ENCODE measurements around the gene SBNO1.
"Not testable (repeated sequence)": the region's sequence is repeated elsewhere in the genome, so short reads cannot be mapped to it uniquely, and the experiment has no call there.

SBNO1 gene

GRCh38 chr12:123337070-123337469 is 27.6 kb downstream of the SBNO1 start:
- DNase-seq: no peak

- DNase-seq: no peak
Measured at GRCh38 chr12:123336530-123336929, 28.1 kb downstream of the SBNO1 start.

GRCh38 chr12:123335490-123335889 is 29.2 kb downstream of the SBNO1 start:
- no peak for DNase-seq

- DNase-seq: no peak
Measured at GRCh38 chr12:123329799-123330198, 34.8 kb downstream of the SBNO1 start.

- DNase-seq: no peak
Measured at GRCh38 chr12:123319826-123320225, 44.8 kb downstream of the SBNO1 start.

GRCh38 chr12:123319273-123319672 is 45.4 kb downstream of the SBNO1 start:
- DNase-seq: no peak

GRCh38 chr12:123313046-123313445 is 51.6 kb downstream of the SBNO1 start:
- not testable (repeated sequence) for DNase-seq

GRCh38 chr12:123306200-123306599 is 58.4 kb downstream of the SBNO1 start:
- no peak for DNase-seq

- no peak for DNase-seq
Measured at GRCh38 chr12:123305136-123305535, 59.5 kb downstream of the SBNO1 start.

GRCh38 chr12:123293178-123293760 is 71.4 kb downstream of the SBNO1 start:
- DNase-seq: no peak

GRCh38 chr12:123289911-123290310 is 74.7 kb downstream of the SBNO1 start:
- no peak for DNase-seq

- no peak for DNase-seq
Measured at GRCh38 chr12:123288751-123289346, 75.8 kb downstream of the SBNO1 start.

- DNase-seq: no peak
Measured at GRCh38 chr12:123286652-123287373, 77.8 kb downstream of the SBNO1 start.

- no peak for DNase-seq
Measured at GRCh38 chr12:123284669-123285068, 80.0 kb downstream of the SBNO1 start.

GRCh38 chr12:123283461-123283860 is 81.2 kb downstream of the SBNO1 start:
- no peak for DNase-seq

GRCh38 chr12:123282111-123282510 is 82.5 kb downstream of the SBNO1 start:
- no peak for DNase-seq

- DNase-seq: no peak
Measured at GRCh38 chr12:123280971-123281370, 83.7 kb downstream of the SBNO1 start.

GRCh38 chr12:123278101-123278627 is 86.5 kb downstream of the SBNO1 start:
- DNase-seq: no peak

- DNase-seq: no peak
Measured at GRCh38 chr12:123273166-123273565, 91.5 kb downstream of the SBNO1 start.

GRCh38 chr12:123271001-123271668 is 93.5 kb downstream of the SBNO1 start:
- DNase-seq: no peak

- DNase-seq: peak; percentile 18
Measured at GRCh38 chr12:123270214-123271000, 94.2 kb downstream of the SBNO1 start.

- no peak for DNase-seq
Measured at GRCh38 chr12:123269896-123270213, 94.8 kb downstream of the SBNO1 start.

- DNase-seq: peak; percentile 67
Measured at GRCh38 chr12:123269395-123269892, 95.2 kb downstream of the SBNO1 start.

Data from NCI-H1694 (cell line).